Mesothelial cell of epicardium (in vitro differentiated cells): ENCODE measurements around the gene TBX20. TPM values are rescaled to one million over a fixed set of nuclear protein-coding genes. Genes with fewer than 3 reads are reported as not detected.
A peak's percentile ranks its signal among the peaks of the same experiment; 100 is the strongest.

ENCODE experiments used
- DNase-seq, 2 experiments: peaks; one replicate each; pipeline ENCODE4 v3.0.0; 2021; ENCODE audit warnings: low spot score in 2 of 2; ENCODE audit not compliant: unreplicated experiment in 2 of 2
- H3K27ac Mint-ChIP-seq: 2 replicates; pipeline ENCODE4 v1.8.0; 2021; ENCODE audit warnings: mixed read lengths
- H3K27me3 Mint-ChIP-seq: 2 replicates; pipeline ENCODE4 v1.8.0; 2021; ENCODE audit warnings: low read depth, mixed read lengths
- H3K36me3 Mint-ChIP-seq: 2 replicates; pipeline ENCODE4 v1.8.0; 2021; ENCODE audit warnings: mixed read lengths
- H3K4me1 Mint-ChIP-seq: 2 replicates; pipeline ENCODE4 v1.8.0; 2021; ENCODE audit warnings: mixed read lengths
- H3K4me3 Mint-ChIP-seq: 2 replicates; pipeline ENCODE4 v1.8.0; 2021; ENCODE audit warnings: mild to moderate bottlenecking, moderate library complexity, mixed read lengths
- H3K9me3 Mint-ChIP-seq: 2 replicates; pipeline ENCODE4 v1.8.0; 2021; ENCODE audit warnings: mixed read lengths
- total RNA-seq: library from RNA; stranded (reverse); gene quantifications from 3 replicates; pipeline ENCODE4 v1.2.1, GENCODE V29; 2021
- TF ChIP-seq, protein P1 (sequence below): fragments of 200-600 bp; sonication (generic); IDR thresholded peaks from one replicate; pipeline ENCODE4 v1.5.0; 2021; ENCODE audit warnings: antibody characterized with exemption; ENCODE audit not compliant: unreplicated experiment

Gene TBX20, protein sequence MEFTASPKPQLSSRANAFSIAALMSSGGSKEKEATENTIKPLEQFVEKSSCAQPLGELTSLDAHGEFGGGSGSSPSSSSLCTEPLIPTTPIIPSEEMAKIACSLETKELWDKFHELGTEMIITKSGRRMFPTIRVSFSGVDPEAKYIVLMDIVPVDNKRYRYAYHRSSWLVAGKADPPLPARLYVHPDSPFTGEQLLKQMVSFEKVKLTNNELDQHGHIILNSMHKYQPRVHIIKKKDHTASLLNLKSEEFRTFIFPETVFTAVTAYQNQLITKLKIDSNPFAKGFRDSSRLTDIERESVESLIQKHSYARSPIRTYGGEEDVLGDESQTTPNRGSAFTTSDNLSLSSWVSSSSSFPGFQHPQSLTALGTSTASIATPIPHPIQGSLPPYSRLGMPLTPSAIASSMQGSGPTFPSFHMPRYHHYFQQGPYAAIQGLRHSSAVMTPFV
- 8.1 to 9.4 TPM (median 8.2 TPM) in 3 replicates for total RNA-seq

DNA sequence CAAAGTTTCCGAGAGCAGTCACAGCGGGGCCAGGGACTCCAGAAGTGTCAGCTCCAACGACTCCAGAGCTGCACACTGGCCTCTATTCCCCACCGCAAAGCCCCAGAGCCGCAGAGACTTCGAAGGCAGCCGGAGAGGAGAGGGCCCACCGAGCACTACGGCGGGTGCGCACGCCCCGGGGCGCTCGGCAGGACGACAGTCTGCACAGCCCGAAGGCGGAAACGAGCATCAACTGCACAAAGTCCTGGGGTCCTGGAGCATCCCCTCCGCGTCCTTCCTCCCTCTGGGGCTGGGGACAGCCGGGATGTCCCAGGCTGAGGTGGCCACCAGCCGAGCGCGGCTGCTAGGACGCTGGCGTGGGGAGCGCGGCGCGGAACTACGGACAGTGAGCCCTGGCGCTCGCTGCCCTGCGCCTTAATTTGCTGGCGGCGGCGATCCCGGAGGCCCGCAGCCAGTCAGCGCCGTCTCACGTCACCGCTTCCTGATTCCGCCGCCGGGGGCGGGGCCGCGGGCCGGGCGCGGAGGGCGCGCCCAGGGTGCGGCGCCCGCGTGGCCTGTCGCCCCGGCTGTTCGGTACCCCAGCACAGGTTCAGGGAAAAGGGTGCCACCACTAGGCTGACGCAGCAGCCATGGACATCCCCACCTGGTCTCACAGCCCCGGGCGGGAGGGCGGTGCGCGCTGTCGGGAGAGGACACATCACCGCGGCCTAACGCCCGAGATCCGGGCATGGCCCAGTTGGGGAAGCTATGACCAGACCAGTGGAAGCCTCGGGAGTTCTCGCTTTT is at the start of gene TBX20:
TSS of gene TBX20 (minus strand) at position 391 of the 786 bp plus-strand sequence. CDS start 480 bp downstream, outside the sequence.
- Mint-ChIP-seq H3K4me1 (peaks cover 24% of the 10 kb centered on the region), H3K9me3 (no peaks in the 10 kb centered on the region), H3K4me3 (peak within 1 kb of the TSS; percentile 78), H3K27ac (peak within 1 kb of the TSS; percentile 82), H3K27me3 (peaks cover 98% of the 10 kb centered on the region), H3K36me3 (no peaks in the 10 kb centered on the region)
- DNase-seq: peak in 1 of 2 experiments; percentile 72
- TF ChIP-seq, protein P1, sequence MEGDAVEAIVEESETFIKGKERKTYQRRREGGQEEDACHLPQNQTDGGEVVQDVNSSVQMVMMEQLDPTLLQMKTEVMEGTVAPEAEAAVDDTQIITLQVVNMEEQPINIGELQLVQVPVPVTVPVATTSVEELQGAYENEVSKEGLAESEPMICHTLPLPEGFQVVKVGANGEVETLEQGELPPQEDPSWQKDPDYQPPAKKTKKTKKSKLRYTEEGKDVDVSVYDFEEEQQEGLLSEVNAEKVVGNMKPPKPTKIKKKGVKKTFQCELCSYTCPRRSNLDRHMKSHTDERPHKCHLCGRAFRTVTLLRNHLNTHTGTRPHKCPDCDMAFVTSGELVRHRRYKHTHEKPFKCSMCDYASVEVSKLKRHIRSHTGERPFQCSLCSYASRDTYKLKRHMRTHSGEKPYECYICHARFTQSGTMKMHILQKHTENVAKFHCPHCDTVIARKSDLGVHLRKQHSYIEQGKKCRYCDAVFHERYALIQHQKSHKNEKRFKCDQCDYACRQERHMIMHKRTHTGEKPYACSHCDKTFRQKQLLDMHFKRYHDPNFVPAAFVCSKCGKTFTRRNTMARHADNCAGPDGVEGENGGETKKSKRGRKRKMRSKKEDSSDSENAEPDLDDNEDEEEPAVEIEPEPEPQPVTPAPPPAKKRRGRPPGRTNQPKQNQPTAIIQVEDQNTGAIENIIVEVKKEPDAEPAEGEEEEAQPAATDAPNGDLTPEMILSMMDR: no peak

DNA sequence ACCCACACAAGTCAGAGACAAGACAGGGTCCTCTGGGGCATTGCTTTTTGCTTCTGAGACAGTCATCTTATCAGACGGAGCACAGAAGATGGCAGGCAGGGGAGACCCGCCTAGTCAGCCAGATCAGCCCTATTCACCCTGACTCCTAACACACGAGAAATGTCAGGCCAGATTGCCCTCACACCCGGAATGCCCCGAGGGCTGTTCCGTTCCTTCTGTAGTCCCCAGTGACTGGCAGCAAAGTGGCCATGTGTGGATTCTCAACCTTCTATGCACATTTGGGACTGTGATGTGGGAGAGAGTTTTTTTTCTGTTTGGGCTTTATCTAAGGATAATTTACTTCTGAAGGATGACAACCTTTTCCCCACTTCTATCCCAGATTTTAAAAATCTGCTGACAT is 35.5 kb upstream of the TBX20 start:
- no peak for DNase-seq
- peaks cover 2% of the 10 kb centered on the region for H3K36me3 Mint-ChIP-seq
- TF ChIP-seq, protein P1: no peak
- H3K27me3 Mint-ChIP-seq: peaks cover 6% of the 10 kb centered on the region
- H3K9me3 Mint-ChIP-seq: peaks cover 30% of the 10 kb centered on the region
- no peak overlapping the region for H3K4me3 Mint-ChIP-seq
- no peaks in the 10 kb centered on the region for H3K4me1 Mint-ChIP-seq
- no peak overlapping the region for H3K27ac Mint-ChIP-seq

DNA sequence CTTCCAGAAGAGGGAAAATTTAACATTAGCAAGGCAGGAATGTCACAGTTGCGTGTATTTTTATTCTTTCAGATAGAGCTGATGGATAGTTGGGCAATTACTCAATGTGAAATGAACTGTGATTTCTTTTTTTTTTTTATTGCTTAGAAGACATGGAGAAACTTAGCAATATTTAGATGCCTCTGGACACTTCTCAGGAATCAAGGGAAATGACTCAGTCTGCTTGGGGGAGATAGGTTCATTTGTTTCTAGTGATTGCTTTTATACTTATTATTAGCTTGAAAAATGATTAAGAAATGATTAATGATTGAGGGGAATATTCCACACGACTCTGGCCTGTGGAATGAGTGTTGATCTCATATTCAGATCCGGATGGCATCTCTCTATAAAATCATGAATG is 33.1 kb upstream of the TBX20 start:
- Mint-ChIP-seq H3K9me3 (peaks cover 9% of the 10 kb centered on the region), H3K4me1 (no peaks in the 10 kb centered on the region), H3K27me3 (peaks cover 14% of the 10 kb centered on the region), H3K27ac (no peak overlapping the region), H3K4me3 (no peak overlapping the region), H3K36me3 (peaks cover 2% of the 10 kb centered on the region)
- TF ChIP-seq, protein P1: no peak
- DNase-seq: no peak

DNA sequence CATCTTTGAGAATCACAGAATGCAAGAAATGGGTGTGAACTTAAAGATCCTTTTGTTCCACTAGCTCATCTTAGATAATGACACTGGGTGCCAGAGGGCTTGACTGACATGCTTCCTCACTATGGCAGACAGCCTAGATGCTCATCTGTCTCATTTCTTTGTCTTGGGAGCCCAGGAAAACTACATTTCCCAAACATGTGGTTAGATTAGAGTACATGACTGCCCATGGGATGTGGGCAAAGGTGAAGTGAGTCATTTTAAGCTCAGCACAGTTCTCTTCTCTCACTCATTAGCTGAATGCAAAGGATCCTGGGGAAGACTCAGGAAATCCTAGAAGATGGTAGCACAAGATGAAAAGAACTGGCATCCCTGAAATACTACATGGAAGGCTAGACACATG is 32.5 kb upstream of the TBX20 start:
- no peak overlapping the region for H3K27ac Mint-ChIP-seq
- H3K36me3 Mint-ChIP-seq: peaks cover 2% of the 10 kb centered on the region
- no peak for DNase-seq
- H3K4me3 Mint-ChIP-seq: no peak overlapping the region
- H3K27me3 Mint-ChIP-seq: peaks cover 14% of the 10 kb centered on the region
- H3K9me3 Mint-ChIP-seq: peaks cover 8% of the 10 kb centered on the region
- no peaks in the 10 kb centered on the region for H3K4me1 Mint-ChIP-seq
- TF ChIP-seq, protein P1: no peak

DNA sequence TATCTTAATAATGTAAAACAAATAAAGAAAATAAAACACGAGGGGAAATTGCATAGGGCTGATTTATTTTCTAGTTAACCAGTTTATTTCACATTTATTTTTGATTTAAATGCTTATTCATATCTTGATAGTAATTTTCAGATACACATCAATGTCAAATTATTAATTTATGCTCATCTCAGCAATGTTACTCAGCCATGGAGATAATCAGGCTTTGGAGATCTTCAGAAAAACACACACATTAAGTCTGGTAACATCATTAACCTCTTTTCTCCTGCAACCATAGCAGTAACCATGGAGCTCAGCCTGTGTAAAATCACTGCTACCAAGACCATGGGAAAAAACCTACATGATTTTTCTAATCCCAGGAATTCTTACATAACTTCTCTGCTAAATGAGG is 31.9 kb upstream of the TBX20 start:
- H3K4me1 Mint-ChIP-seq: no peaks in the 10 kb centered on the region
- H3K4me3 Mint-ChIP-seq: no peak overlapping the region
- peaks cover 2% of the 10 kb centered on the region for H3K36me3 Mint-ChIP-seq
- peaks cover 8% of the 10 kb centered on the region for H3K9me3 Mint-ChIP-seq
- H3K27me3 Mint-ChIP-seq: peaks cover 16% of the 10 kb centered on the region
- TF ChIP-seq, protein P1: no peak
- DNase-seq: no peak
- no peak overlapping the region for H3K27ac Mint-ChIP-seq
